Endometrium (tissue), 2 donors: Measurements from ENCODE around the gene FASTKD2.
"Not testable (repeated sequence)": the region's sequence is repeated elsewhere in the genome, so short reads cannot be mapped to it uniquely, and the experiment has no call there.

ENCODE experiments used
- FAIRE-seq: peaks from 2 replicates; lab custom pipeline; 2012; peaks lifted over from hg19 to GRCh38; lab: Jason Lieb, UNC
- donor health status: control.
- donor health status: control.

The FASTKD2 gene

DNA sequence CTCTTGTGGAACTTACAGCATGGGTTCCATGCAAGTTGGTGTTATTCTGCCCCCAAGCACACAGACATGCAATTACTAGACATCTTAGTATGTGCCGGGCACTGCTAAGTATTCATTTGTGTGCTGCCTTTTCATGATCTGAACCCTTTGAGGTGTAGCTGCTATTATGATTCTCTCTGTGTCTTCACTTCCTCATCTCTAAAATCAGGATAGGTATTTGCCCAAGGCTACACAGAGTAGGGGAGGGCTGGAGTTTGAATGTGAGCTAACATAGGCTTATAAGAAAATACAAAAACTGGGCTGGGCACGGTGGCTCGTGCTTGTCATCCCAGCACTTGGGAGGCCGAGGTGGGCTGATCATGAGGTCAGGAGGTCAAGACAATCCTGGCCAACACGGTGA is 27.2 kb downstream of the FASTKD2 start:
- no peak for FAIRE-seq

DNA sequence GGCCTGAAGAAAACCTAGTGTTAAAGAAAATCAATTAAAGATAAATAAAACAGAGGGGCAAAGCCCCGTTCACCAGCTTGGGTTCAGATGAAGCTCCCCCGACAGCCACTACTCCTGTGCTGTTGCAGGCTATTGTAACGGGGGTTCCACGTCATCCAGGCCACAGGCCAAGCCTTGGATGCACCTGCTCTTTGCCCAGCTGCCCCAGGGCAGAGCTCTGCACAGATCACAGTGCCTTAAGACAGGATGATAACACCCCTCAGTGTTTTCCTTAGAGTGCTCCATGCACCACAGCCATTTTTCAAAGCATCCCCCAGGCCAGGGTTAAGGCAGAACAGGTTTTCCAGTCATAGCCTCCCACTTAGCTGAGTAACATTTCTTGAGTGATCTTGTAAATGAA is 32.0 kb downstream of the FASTKD2 start:
- no peak for FAIRE-seq

DNA sequence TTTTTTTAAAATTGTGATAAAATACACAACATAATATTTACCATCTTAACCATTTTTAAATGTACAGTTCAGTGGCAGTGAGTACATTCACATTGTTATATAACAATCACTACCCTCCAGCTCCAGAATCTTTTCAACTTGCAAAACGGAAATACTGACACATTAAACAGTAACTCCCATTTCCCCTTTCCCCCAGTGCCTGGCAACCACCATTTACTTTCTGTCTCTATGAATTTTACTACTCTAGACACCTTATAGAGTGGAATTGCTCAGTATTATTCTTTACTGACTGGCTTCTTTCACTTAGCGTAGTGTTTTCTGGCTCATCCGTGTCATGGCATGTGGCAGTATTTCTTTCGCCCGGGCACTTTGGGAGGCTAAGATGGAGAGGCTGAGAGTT is 32.6 kb downstream of the FASTKD2 start:
- no peak for FAIRE-seq

DNA sequence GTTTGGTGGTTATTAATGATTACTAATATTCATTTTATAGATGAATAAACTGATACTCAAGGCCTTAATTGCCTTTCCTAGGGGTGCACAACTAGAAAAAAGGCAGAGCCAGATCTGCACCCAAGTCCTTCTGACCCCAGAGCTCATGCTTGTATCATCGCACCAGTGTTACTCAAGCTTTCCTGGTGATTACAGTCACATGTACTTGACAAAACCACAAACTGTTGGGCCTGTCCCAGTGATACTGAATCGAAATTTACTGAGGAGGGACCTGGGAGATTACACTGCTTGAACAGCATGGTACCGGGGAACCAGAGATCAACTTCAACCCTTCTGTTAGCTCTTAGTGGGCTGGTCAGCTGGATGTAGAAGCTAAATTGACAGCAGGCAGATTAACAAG is 33.7 kb downstream of the FASTKD2 start:
- no peak for FAIRE-seq

DNA sequence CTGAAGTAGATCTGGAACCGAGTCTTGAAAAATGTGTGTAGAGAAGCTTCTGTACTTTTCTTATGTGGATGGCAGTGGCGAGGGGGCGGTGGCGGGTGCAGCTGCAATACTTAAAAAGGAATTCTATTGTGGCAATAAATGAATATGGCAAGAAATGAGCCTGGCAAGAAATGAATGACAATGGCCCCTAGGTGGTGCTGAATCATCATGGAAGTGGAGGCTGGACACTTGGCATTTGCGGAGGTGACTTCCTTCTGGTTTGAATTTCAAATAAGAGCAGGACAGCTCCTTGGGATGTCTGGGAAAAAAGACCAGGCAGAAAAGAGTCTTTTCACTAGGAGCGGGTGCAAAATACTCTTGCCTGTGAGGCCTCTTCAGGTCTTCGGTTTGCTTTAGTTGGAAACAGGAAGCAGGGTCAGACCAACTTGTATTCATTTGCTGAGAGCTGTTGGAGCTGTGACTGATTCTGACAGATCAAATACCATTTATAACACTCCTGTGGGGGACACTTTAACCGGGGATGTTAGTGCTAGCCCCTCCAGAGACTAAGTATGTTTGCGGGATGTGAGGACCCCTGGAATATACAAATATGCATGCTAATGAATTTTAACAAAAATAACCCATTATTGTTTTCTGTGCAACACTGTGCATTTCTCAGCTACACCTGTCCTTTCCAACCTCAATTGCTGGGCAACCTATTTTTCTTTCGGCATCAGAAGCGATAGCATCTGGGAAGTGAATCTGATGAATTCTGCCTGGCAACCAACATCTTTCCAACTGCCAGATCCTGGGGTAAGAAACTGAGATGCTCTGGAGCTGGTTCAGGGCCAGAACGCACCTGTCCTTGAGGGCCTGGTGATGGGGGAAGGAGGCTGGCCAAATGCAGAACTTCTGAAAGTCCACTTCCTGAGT is 35.4 kb downstream of the FASTKD2 start:
- FAIRE-seq, result no peak

DNA sequence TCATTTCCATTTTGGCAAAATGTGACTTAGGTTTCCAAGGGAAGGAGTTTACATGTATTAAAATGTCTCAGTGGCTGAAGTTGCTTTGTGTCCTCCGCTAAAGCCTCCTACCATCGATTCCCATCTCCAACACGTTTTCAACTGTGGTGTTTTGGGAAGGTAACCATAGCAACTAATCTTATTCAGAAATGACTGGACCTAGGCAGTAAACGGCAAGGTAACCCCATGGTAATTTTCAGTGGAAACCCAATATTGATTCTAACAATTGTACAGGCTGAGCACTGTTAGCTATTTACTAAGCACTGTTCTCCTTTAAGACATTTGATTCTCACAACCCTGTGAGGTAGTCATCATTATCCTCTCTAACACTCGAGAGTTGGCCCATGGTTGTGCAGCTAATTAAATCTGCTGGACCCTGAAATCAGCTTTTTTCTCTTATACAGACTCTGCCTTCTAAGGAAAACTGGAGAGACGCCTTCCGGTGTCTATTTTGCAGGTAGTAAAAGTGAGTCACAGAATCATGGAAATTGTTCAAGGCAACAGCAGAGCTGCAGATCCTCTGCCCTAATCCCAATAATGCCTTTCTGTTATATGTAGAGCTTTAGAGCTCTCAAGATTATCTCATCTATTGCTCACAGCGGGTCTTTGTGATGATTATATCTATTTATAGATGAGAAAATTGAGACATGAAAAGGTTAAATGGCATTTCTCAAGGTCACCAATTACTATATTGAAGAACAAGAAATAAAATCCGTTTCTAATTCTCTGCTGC is 36.2 kb downstream of the FASTKD2 start:
- no peak for FAIRE-seq

DNA sequence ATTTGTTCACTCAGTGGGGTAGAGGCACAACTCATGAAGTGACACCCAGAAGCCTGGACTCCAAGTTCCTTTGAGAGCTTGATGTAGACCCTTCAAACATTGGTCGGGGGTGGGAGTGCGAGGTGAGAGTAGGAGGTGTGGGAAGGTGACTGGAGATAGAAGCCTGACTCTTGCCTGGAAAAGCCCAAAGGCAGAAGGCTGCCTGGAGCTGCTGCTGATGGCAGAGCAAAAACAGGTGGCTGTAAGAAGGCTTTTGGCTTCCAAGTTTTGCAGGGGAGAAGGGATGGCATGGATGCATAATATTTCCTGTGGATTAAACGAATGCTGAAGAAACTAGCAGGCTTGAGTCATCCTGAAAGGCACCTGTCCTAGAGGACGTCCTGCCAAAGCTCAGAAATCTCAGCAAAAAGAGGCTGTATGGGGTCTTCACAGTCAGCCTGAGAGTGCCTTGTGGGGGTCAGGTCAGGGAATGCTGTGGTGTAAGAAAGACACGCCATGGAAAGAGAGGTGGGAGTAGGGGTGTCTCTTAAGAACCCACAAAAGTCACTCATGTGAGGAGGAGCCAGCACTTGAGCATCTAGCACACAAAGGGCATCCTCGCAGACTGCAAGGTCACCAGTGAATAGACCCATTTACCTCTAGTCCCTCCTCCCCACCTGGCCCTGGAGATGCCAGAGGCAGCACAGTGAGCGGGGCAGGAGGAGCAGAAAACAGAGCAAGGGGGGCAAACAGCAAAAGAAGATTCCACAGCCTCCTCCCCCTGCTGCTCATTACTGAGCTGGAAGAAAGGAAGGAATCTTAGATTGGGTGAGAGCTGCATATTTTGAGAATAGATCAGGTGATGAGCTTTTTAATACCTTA is 37.5 kb downstream of the FASTKD2 start:
- FAIRE-seq, result no peak

DNA sequence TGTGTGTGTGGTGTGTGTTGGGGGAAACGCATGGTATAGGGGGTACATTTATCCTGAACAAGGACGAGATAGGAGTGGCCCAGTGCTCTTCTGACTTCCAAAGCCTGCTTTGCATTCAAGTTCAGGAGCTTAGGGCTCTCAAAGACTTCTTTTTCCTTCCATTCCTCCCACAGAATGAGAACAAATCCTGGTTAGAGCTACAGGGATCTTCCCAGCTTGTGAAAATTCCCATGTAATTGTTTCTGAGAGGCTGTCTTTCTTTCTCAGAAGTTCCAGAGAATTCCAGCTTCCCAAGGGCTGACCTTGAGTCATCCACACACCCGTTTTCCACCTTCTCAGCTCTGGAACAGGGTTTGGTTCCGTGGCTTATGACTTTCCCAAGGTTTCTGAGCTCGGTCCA is 38.9 kb downstream of the FASTKD2 start:
- FAIRE-seq, result no peak

DNA sequence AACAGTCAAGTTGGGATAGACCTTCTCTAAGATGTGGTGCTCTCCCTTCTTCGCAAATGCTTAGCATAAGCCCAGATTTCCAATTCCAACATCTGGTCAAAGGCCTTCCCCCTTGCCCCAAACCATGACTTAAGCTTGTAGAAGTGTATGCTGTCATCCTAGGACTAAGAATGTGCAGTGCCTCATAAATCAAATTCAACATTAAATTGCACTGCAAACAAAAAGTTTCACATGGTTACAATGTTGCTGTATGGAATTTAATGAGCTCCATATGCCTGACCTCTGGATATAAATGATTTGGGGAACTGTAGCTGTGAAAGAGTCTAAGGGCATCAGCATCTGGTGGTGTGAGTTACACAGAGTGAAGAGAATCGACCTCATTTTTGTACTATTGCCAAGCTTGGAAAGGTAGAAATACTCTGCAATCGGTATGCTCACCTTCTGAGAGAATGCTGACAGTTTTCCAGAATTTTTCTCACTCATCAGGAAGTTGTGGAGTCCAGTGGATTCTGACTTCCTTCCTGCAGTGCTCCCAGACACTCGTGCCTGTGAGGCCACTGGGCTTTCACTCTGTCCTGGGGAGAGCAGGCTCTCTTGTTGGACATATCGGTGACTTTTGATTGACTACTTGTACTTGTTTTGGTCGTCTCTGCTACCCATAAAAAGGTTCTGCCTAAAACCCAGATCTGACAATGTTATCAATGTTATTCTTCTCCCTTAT is 40.6 kb downstream of the FASTKD2 start:
- no peak for FAIRE-seq

DNA sequence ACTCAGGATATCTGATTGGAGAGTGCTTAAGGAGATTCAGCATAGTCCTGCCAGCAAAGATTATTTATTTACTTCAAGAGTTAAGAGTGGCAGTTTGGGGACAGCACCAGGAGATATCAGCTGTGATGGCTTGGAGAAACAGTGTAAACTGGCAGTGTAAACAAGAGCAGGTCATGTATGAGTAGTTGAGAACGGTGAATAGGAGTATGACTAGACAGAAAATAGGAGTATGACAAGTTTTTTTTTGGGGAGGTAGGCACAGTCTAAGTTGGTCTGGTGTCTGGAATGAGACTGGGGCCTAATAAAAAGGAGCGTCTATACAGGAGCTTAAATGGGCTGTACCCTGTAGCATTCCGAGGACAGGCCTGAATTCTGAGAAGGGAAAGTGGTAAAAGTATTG is 42.2 kb downstream of the FASTKD2 start:
- FAIRE-seq, result not testable (repeated sequence)

DNA sequence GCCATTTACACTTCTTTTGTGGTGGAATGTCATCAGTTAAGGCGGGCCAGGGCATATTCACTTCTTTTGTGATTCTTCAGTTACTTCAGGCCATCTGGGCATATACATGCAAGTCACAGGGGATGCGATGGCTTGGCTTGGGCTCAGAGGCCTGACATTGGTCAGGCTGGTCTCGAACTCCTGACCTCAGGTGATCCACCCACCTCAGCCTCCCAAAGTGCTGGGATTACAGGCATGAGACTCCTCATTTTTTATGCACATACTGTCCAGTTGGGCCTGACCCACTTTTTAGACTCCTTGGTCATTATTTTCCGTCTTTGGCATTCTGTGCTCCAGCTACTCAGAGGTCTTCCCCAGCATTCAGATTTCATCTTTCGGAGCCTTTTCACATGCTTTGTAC is 47.1 kb downstream of the FASTKD2 start:
- FAIRE-seq, result not testable (repeated sequence)

DNA sequence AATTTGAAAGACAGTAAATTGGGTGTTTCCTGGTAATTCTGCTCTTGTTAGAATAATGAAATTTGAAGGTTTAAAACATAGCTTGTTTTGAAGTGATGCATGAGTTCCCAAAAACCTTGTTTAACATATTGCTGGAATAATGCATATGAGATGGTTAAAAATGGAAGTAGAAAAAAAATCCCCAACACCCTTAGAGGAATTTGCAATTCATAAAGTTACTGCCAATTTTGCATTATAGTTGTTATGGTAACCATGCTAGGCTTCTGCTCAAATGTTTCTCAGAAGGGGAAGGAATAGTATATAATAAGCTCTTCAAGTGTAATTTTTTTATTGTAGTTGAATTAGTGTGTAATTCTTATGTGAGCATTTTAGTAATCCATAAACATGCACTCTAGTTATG is 49.1 kb downstream of the FASTKD2 start:
- no peak for FAIRE-seq

DNA sequence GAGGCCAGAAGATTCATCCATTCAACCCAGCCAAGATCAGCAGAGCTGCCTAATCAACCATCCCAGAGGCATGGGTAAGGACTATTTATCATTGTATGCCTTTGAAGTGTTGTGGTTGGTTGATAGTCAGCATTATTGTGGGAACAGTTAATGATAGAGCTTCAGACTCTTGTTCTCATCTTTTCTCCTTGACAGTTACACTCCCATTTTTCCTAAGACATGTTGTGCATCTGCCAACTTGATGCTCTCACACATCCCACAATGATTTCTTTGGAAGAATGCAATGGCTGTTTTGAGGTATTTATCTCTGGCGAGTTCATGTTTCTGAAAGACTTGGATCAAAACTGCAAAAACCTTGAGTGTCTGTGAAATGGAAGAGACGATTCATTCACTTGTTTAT is 55.4 kb downstream of the FASTKD2 start:
- FAIRE-seq, result no peak

DNA sequence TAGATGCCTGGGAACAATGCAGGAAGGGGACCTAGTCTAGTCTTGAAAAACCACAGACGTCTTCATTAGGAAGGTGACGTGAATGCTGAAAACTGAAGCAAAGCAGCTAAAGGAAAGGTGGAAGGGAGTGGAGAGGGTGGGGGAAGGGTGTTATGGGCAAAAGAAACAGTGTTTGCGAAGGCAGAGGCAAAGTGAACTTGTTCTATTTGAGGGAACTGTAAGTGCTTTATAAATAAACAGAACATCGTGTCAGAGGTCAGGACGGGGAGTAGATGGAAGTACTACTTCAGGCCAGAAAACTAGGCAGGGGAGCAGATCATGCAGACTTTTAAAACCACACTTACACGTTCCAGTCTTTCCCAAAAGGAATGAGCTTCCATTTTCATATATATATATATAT is 57.8 kb downstream of the FASTKD2 start:
- FAIRE-seq, result no peak

DNA sequence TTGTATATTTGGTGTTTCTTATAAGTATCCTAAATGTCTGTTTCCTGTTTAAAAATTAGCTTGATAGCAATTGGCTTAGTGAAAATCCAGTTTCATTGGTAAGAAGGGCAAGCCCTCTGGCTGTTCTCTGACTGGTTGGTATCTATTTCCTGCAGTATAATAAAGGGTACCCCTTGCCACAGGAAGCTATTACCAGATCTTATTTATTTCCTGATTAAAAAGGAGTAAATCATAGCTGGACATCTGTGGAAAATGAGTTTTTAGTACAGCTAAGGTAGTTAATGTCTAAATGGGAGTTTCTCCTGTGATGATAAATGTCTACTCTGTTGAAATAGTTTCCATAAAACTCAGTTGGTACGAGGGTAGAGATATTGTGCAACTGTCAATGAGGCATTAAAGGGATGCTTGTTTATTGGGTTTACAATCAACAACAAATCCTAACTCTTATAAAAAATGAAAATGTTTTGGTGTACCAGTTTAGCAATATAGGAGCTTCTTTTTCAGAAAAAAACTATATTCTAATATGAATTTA is 58.7 kb downstream of the FASTKD2 start:
- no peak for FAIRE-seq

DNA sequence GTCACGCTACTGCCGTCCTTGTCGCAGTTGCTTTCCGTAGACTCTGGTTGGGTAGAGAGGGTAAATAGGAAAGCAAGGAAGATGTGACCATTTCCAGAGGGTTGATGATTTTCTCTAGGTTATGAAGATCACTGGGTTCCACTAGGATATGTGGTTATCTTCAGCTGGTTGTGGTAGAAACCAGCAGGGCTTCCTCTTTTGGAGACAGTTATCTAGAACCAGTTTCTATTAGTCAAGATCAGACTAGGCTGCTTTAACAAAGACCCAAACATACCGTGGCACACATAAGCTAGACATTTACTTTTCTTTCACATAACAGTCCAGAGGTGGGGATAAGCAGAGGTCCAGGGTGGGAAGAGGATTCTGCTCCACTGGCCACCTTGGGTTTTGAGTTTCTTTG is 59.6 kb downstream of the FASTKD2 start:
- FAIRE-seq, result no peak

DNA sequence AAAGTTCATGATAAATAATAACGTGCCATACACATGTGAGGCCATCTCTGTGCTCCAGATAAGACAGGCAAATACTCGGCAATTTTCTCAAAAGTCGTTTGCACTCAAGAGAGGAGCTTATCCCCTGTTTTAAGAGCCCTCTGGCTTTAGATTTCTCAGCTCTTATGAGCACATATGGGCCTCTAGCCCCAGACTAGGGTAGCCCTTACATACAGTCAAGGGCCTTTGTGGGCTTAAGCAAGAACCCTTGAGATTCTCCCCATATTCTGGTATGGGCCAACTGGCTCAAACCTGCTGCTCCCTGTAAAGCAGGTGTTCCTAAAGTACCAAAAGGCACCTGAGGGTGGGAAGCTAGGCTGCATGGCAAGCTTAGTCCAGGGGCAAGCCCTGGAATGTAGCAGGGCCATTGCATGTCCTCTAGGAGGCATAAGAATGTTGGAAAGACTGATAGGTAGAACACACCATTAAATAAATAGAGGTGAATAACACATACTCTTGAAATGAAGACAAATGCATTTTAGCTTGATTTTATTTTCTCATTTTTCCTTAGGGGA is 66.1 kb downstream of the FASTKD2 start:
- FAIRE-seq, result no peak

DNA sequence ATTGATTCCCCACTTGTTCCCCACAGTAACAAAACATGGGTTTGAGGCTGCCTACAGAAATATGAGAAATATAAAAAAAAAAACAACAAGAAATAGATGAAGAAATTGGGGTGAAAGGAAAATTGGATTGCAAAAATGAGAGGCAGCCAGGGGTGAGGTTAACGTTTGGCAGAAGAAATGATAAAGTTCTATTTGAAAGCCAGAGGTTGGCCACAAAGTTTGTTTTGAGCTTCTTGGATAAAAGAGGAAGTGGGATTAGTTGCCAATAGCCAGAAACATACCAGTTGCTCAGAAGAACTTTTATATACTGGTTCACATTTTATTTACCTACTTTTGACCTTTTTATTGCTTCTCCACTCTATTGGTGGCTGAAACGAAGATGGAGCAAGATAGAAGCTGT is 67.5 kb downstream of the FASTKD2 start:
- FAIRE-seq, result no peak

DNA sequence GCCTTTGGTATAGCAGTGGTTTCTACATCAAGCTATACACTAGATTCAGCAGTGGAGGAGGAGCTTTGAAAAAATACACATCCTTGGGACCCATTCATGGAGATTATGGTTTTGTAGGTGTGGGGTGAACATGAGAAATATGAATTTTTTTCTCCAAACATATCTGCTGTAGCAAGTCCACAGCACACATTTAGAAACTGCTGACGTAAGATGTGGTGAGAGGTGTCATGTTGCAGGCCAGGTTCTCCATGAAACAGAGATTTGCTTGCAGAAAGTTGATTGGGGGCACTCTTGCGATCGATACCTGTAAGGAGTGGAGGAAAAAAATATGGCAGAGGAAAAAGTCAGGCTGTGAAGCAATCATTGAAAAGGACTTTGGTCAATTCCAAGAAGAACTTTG is 67.9 kb downstream of the FASTKD2 start:
- FAIRE-seq, result no peak

DNA sequence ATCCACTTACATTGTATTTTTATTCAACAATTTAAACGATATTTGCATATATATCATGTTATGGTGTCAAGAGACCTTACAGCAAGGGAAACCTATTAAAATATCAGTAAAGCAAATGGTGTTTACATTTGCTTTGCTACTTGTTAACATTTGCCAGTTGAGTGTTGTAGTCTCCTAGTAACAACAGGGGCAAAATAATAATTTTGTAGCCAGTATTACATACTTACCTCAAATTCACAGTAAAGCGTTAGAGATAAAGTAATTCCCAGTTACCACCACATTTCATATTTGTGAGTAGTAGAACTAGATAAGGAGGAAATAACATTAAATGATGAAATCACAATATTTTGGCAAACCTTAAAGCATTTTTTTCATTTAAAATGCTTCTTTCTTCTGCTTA is 71.3 kb downstream of the FASTKD2 start:
- no peak for FAIRE-seq

DNA sequence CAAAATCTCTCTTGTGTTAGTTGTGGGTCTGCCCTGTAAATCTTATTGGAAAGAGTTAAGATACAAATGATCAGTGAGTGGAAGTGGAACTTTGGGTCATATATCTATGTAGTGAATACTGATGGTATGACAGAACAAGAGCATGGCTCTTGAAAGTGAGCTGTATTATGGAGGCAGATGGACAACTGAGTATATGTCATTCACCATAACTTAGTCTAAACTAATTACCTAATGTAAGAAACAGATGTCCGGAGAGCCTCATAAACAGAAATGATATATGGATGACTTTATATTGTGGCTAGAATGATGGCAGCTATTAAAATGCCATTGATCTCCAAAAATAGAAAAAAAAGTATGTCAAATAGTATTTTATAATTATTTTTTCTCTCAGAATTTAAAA is 72.4 kb downstream of the FASTKD2 start:
- FAIRE-seq, result no peak
